Measurements from ENCODE around the gene ARIH2. TPM values are rescaled to one million over a fixed set of nuclear protein-coding genes. Genes with fewer than 3 reads are reported as not detected.

ARIH2 gene
- total and polyA plus RNA-seq, 9 of the 15 experiments (the other 6 are each of a cell fraction or from before 2014, with no cell fraction given) = 27.0 to 120 (median 108) TPM

- no peak for TF ChIP-seq HEY1 (CRISPR knock-in tag; IDR thresholded peaks at IDR 0.05; ENCODE audit: borderline replicate concordance)
- peak; percentile 13; the same call in 1 of the 2 replicates for TF ChIP-seq ZFX (CRISPR knock-in tag; IDR thresholded peaks at IDR 0.05)
- TF ChIP-seq PHTF2 (CRISPR knock-in tag; IDR thresholded peaks at IDR 0.05) = no peak
- TF ChIP-seq SMARCE1 (IDR thresholded peaks at IDR 0.05) = no peak
- TF ChIP-seq ZNF23 (CRISPR knock-in tag; IDR thresholded peaks at IDR 0.05) = no peak
- TF ChIP-seq ZBTB7A (IDR thresholded peaks at IDR 0.05; ENCODE audit: borderline replicate concordance, control insufficient read depth, low read depth, low read length) = peak; percentile 50; the same call in 1 of the 2 replicates
- peak; percentile 94 for TF ChIP-seq ZNF263 (CRISPR knock-in tag; IDR thresholded peaks at IDR 0.05; ENCODE audit: borderline replicate concordance)
- TF ChIP-seq CHD1 (IDR thresholded peaks at IDR 0.05; ENCODE audit: low read length) = no peak
- TF ChIP-seq ZNF408 (CRISPR knock-in tag; IDR thresholded peaks at IDR 0.05; ENCODE audit: low read depth) = no peak
- 0 out of 2 replicates have a peak, but pooled peaks have one; percentile 7 for TF ChIP-seq ARID1B (IDR thresholded peaks at IDR 0.05)
- TF ChIP-seq THAP12 (CRISPR knock-in tag; IDR thresholded peaks at IDR 0.05) = no peak
- TF ChIP-seq TCFL5 (CRISPR knock-in tag; conservative IDR thresholded peaks at IDR 0.05) = no peak
- TF ChIP-seq NFRKB (IDR thresholded peaks at IDR 0.05; ENCODE audit: low read depth) = peak; percentile 12; the same call in 1 of the 2 replicates
- TF ChIP-seq MNT (conservative IDR thresholded peaks at IDR 0.05) = peak; percentile 3 to 23; a peak in 1 of 4 replicates
- TF ChIP-seq ZNF449 (CRISPR knock-in tag; IDR thresholded peaks at IDR 0.05) = no peak
- no peak for TF ChIP-seq ZKSCAN8 (CRISPR knock-in tag; IDR thresholded peaks at IDR 0.05)
- TF ChIP-seq ZNF740 (CRISPR knock-in tag; IDR thresholded peaks at IDR 0.05) = peak; percentile 82
- peak in 1 of 2 experiments; percentile 85; a peak in 2 of 4 replicates for TF ChIP-seq ZNF740 (tag; IDR thresholded peaks at IDR 0.05)
- no peak for TF ChIP-seq NR4A1 (CRISPR knock-in tag; IDR thresholded peaks at IDR 0.05)
- TF ChIP-seq NR4A1 (tag; IDR thresholded peaks at IDR 0.05) = no peak
- no peak for TF ChIP-seq IRF1 (CRISPR knock-in tag; IDR thresholded peaks at IDR 0.05; ENCODE audit: borderline replicate concordance)
Observed at GRCh38 chr3:49007771-49008528, 89.3 kb downstream of the ARIH2 start (continued).
